ENCODE results near the gene MCAT.
"Not testable (repeated sequence)": the region's sequence is repeated elsewhere in the genome, so short reads cannot be mapped to it uniquely, and the experiment has no call there.

Gene MCAT

GRCh38 chr22:43152357-43153071, 9.3 kb upstream of the MCAT start:
- peak; percentile 29 for DNase-seq

DNA sequence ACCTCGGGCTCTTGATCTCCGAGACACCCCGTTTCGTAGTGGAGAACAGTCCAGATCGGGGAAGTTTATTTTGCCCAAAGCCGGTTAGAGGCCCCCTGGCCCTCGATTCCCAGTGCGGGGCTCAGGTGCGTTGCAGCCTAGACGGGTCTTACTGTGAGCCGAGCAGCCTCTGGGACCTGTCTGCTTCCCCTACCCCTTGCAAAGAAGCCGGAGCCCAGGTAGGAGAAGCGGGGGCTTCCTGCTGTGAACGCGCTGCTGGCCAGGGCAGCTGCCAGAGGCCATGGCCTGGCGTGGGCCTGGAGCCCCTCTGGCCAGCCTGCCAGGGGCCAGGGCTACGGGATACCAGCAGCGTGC, 8.8 kb upstream of the MCAT start:
- no peak for DNase-seq

DNA sequence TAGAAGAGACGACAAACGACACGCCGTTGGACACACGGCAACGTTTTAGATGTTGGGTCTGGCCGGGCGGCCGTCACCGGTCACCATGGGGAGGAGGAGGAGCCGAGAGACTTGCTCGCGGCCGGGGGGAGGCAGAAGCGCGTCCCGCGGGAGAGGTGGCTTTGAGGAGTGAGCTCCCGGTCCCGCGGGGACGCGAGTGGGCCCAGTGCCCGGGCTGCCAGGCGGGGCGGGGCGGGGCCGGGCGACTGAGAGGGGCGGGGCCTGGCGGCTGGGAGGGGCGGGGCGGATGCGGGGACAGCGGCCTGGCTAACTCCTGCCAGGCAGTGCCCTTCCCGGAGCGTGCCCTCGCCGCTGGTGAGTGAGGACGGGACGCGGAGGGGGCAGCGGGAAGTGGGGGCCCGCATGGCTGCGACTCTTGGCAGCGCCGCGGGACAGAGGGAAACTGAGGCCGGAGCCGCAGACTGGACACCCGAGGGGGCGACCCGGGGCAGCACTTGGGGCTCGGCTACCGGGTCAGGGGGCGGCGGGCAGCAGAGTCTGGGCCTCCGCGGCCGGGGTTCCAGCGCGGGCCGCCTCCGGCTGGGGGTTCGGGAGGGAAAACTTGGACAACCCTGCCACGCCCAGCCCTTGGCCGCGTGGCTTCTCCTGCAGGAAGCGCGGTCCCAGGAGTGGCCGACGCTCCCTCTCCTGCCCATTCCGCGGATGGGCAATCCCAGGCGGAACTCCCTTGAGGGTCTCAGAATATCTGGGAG, 8.2 kb upstream of the MCAT start, which contains the start of gene TSPO:
TSPO (plus strand) TSS at position 309 of the 752 bp plus-strand sequence. CDS start 7,680 bp downstream, outside the sequence.
- peak; percentile 55 for DNase-seq

GRCh38 chr22:43150731-43151206, 7.6 kb upstream of the MCAT start:
- no peak for DNase-seq

DNA sequence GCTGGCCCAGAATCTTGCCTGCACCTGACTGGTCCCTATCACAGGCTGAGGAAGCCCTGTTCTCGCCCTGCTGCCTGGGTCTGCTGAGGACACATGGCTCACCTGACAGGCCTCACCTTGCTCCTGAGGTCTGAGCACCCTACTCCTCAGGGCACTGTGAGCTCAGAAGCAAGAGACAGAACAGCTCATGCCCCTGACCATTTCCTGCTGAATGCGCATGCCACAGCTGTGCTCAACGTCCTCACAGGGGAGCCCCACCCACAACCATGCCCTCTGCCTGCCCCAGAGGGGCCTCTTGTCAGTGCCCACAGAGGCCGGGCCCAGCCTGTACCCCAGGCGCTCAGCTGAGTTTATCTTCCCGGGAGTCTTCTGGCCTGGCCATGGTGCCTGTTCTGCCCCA, 5.4 kb upstream of the MCAT start:
- no peak for DNase-seq

- no peak for DNase-seq
Observed at GRCh38 chr22:43147821-43148220, 4.6 kb upstream of the MCAT start.

DNA sequence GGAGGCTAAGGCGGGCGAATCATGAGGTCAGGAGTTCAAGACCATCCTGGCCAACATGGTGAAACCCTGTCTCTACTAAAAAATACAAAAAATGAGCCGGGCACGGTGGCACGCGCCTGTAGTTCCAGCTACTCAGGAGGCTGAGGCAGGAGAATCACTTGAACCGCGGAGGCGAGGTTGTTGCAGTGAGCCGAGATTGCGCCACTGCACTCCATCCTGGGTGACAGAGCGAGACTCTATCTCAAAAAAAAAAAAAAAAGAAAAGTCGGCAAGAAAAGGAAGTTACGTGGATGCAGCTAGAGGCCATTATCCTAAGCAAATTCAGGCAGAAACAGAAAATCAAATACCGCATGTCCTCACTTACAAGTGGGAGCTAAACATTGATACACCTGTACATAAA, 3.1 kb upstream of the MCAT start:
- not testable (repeated sequence) for DNase-seq

GRCh38 chr22:43145371-43145770, 2.2 kb upstream of the MCAT start:
- not testable (repeated sequence) for DNase-seq

DNA sequence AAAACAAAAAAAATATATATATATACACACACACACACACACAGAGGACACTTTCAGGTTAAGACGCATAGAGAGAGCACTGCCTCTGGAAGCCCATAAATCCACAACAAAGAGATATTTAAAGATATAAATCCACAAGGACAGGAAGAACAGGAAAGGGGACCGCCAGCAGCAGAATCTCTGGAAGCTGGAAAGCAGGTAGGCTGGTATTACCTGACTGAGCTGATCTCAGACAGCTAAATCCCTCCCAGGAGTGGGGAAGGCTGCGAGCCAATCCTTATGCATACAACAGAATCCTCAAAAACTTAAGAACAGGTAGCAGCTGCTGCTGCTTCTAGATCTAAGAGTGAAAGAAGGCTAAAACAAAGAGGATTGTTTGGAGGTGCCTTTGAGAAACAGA, 1.8 kb upstream of the MCAT start:
- DNase-seq: no peak

DNA sequence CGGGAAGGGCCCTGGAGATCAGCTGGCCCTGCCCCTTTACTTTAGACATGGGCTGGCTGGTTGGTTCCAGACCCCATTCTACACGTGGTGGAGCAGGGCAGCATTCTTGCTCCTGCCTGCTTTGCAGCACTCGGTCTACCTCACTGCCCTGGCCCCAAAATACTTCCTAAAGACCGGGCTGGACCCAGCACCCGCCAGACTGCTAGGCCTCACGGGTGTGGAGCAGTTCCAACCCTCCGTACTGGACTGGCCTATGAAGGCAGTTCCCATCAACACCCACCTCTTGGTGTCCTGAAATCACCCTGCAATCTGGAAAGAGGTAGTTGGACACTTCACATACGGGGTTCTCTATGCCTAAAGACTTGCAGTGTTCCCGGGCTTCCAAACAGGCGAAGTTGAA, 6.4 kb downstream of the MCAT start:
- DNase-seq: no peak

- DNase-seq: no peak
Observed at GRCh38 chr22:43136255-43136654, 6.9 kb downstream of the MCAT start.

DNA sequence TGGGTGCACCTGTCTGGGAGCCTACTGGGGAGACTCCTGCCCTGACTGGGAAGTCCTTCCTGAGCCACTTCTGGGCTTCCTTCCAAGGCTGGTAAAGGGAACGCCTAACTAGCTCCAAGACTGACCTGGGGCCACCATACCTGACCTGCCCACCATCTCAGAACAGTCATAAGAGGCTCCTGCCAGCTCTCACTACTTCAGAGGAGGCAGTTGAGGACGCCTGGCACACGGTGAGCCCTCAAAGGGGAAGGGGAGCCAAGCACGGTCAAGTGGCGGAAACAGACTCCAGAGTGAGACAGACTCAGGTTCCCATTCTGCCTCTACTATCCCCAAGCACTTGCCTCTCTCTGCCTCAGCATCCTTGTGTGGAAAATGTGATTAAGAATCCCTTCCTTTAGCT, 7.6 kb downstream of the MCAT start:
- no peak for DNase-seq

- DNase-seq: no peak
Observed at GRCh38 chr22:43134553-43134952, 8.6 kb downstream of the MCAT start.

GRCh38 chr22:43133401-43133800, 9.8 kb downstream of the MCAT start:
- DNase-seq: no peak

DNA sequence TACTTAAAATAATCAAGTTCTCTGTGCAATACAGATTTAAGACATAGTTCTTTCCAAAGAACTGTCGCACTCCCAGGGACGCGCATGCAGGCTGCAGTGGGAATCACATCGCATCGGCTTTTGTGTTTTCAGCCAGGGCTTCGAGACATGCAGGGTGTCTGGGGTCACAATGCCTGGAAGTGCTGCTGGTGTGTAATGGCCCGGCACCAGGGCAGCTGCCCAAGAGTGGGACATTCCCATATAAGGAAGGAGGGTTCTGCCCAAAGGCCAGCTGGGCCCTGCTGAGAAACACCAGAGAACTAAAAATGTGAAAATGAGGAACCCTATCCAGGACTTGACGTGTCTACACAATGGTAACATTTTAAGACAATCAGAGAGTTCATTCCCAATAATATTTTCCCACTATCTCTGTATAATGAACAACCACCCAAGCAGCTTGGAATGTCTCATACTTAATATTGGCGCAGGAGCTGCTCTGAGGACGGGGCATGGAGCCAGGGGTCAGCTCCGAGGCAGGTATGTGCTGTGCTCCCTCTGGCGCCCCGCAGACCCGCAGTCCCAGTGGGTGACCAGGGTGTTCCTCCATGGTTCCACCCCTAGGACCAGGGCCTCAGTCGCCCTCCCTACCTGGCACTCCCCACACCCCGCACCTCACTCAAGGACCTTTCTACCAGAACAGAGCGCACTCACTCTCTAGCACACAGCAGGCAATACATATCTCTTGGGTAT, 11.3 kb downstream of the MCAT start:
- no peak for DNase-seq

GRCh38 chr22:43129426-43130425, 13.5 kb downstream of the MCAT start:
- no peak for DNase-seq

GRCh38 chr22:43128928-43129424, 14.2 kb downstream of the MCAT start:
- no peak for DNase-seq

- DNase-seq: no peak
Observed at GRCh38 chr22:43128116-43128515, 15.1 kb downstream of the MCAT start.

- DNase-seq: no peak
Observed at GRCh38 chr22:43127166-43127908, 15.9 kb downstream of the MCAT start.

- no peak for DNase-seq
Observed at GRCh38 chr22:43126501-43127165, 16.6 kb downstream of the MCAT start.

DNA sequence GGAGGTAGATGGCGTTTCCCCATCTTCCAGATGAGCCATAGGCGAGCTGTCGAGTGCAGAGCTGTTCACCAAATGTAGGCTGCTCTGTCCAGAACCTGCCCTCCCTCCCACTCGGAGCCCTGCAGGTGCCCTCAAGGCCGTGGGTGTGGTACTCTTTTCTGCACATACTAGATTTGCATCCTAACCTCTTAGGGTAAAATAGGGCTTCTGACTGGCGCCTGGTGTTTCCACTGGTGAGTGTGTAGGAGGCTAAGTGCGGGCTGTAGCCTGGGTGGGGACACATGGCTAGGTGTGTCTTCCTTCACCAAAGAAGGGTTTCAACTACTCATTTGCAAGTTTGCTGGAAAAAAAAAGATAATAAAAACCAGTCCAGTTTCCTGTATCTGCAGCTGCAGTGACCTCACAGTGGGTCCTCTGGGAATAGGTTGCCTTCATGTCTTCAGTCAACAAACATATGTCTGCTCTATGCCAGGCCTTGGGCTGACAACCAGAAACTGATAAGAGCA, 24.2 kb downstream of the MCAT start:
- no peak for DNase-seq
